Measurements from ENCODE around the gene TMEM200A.
A peak's percentile ranks its signal among the peaks of the same experiment; 100 is the strongest.
"Not testable (repeated sequence)": the region's sequence is repeated elsewhere in the genome, so short reads cannot be mapped to it uniquely, and the experiment has no call there.

The TMEM200A gene

GRCh38 chr6:130365166-130366106, at the start of gene TMEM200A:
TSS of gene TMEM200A (plus strand) at chr6:130366017. CDS start at chr6:130440423, 74,406 bp downstream.
- DNase-seq = no peak

GRCh38 chr6:130320908-130321307, 44.9 kb upstream of the TMEM200A start:
- no peak for DNase-seq

- DNase-seq = peak; percentile 48
Observed at GRCh38 chr6:130322673-130323268, 43.0 kb upstream of the TMEM200A start.

GRCh38 chr6:130324657-130325056, 41.2 kb upstream of the TMEM200A start:
- DNase-seq = no peak

- no peak for DNase-seq
Observed at GRCh38 chr6:130326496-130326895, 39.3 kb upstream of the TMEM200A start.

GRCh38 chr6:130337534-130337933, 28.3 kb upstream of the TMEM200A start:
- no peak for DNase-seq

GRCh38 chr6:130346324-130346723, 19.5 kb upstream of the TMEM200A start:
- DNase-seq = not testable (repeated sequence)

GRCh38 chr6:130354322-130354721, 11.5 kb upstream of the TMEM200A start:
- no peak for DNase-seq

GRCh38 chr6:130355572-130355971, 10.2 kb upstream of the TMEM200A start:
- no peak for DNase-seq

GRCh38 chr6:130357436-130357835, 8.4 kb upstream of the TMEM200A start:
- no peak for DNase-seq

GRCh38 chr6:130359736-130360135, 6.1 kb upstream of the TMEM200A start:
- DNase-seq = no peak

- DNase-seq = no peak
Observed at GRCh38 chr6:130362128-130362527, 3.7 kb upstream of the TMEM200A start.

GRCh38 chr6:130364224-130364780, 1.5 kb upstream of the TMEM200A start:
- DNase-seq = no peak

- no peak for DNase-seq
Observed at GRCh38 chr6:130366107-130367005, 539 bp downstream of the TMEM200A start.

- no peak for DNase-seq
Observed at GRCh38 chr6:130367767-130368166, 1.9 kb downstream of the TMEM200A start.

- DNase-seq = no peak
Observed at GRCh38 chr6:130368576-130368975, 2.8 kb downstream of the TMEM200A start.

GRCh38 chr6:130369831-130370230, 4.0 kb downstream of the TMEM200A start:
- no peak for DNase-seq

GRCh38 chr6:130371921-130372420, 6.2 kb downstream of the TMEM200A start:
- DNase-seq = no peak

GRCh38 chr6:130372786-130373185, 7.0 kb downstream of the TMEM200A start:
- DNase-seq = no peak

GRCh38 chr6:130373992-130374391, 8.2 kb downstream of the TMEM200A start:
- DNase-seq = no peak

GRCh38 chr6:130376936-130377335, 11.1 kb downstream of the TMEM200A start:
- DNase-seq = no peak

- DNase-seq = no peak
Observed at GRCh38 chr6:130377371-130377770, 11.6 kb downstream of the TMEM200A start.

- DNase-seq = no peak
Observed at GRCh38 chr6:130377915-130378314, 12.1 kb downstream of the TMEM200A start.

Data from CD4-positive, alpha-beta T cell treated with Interleukin-15 for 1 hour (primary cell).